Panc1 (cell line): ENCODE results near the gene MAP4K2. TPM values are rescaled to one million over a fixed set of nuclear protein-coding genes. Genes with fewer than 3 reads are reported as not detected.

ENCODE experiments used
- ATAC-seq: fragments of 200-7000 bp; cut with Tn5 transposase; 2 replicates; pipeline ENCODE4 v1.9.1; 2020; ENCODE audit warnings: mild to moderate bottlenecking, moderate library complexity
- BruUV-seq: library from RNA; stranded (reverse); fragments of 400-500 nt; replicated peaks from 2 replicates; lab custom pipeline; 2021; lab: Mats Ljungman, UMichigan
- CTCF ChIA-PET: fragments of 300-600 bp; sonication (Branson Sonifier 250); formaldehyde crosslinking; loops from one replicate; lab custom pipeline; 2022; ENCODE audit warnings: antibody characterized with exemption; lab: Charles Lee
- POLR2A ChIA-PET: fragments of 300-600 bp; sonication (Branson Sonifier 250); formaldehyde crosslinking; loops from one replicate; lab custom pipeline; 2022; ENCODE audit warnings: antibody characterized with exemption; lab: Charles Lee
- DNase-seq: peaks from one replicate; pipeline ENCODE4 v3.0.0-alpha.2; 2010; ENCODE audit warnings: low read depth, low spot score
- H3K27ac ChIP-seq: 2 replicates; pipeline ENCODE4 v1.5.1; 2011; ENCODE audit warnings: mild to moderate bottlenecking, low read length, inconsistent platforms
- H3K27me3 ChIP-seq: fragments of 200-500 bp; sonication (Bioruptor generic); 2 replicates; pipeline ENCODE4 v1.6.0; 2014; ENCODE audit warnings: low read length, inconsistent platforms; ENCODE audit not compliant: control insufficient read depth, insufficient read depth
- H3K36me3 ChIP-seq: fragments of 200-500 bp; sonication (Bioruptor generic); 2 replicates; pipeline ENCODE4 v1.5.1; 2014; ENCODE audit warnings: inconsistent platforms, mild to moderate bottlenecking, low read length, moderate library complexity; ENCODE audit not compliant: control insufficient read depth, insufficient read depth
- H3K4me1 ChIP-seq: 2 replicates; pipeline ENCODE4 v1.5.1; 2011; ENCODE audit warnings: inconsistent platforms, mild to moderate bottlenecking, low read length, moderate library complexity; ENCODE audit not compliant: control insufficient read depth, insufficient read depth
- H3K4me3 ChIP-seq, 2 experiments: 2 replicates each; pipeline ENCODE4 v1.5.1; 2011 to 2012; ENCODE audit warnings: low read depth in 2 of 2, low read length in 2 of 2, mild to moderate bottlenecking in 2 of 2, inconsistent platforms in 1 of 2, moderate library complexity in 1 of 2
- H3K9me3 ChIP-seq: fragments of 200-500 bp; sonication (Bioruptor generic); 2 replicates; pipeline ENCODE4 v1.5.1; 2014; ENCODE audit warnings: low read depth, mild to moderate bottlenecking, inconsistent platforms, low read length, moderate library complexity; ENCODE audit not compliant: control insufficient read depth, insufficient read depth
- POLR2AphosphoS5 ChIP-seq: IDR thresholded peaks from 2 replicates; pipeline ENCODE4 v1.6.1; 2012; ENCODE audit warnings: mild to moderate bottlenecking, low read depth, low read length, moderate library complexity
- REST ChIP-seq, 2 experiments: IDR thresholded peaks; 2 replicates each; pipeline ENCODE4 v1.6.1; 2011 to 2012; ENCODE audit warnings: low read depth in 2 of 2, control low read depth in 1 of 2, low read length in 1 of 2, mild to moderate bottlenecking in 1 of 2, moderate library complexity in 1 of 2; ENCODE audit not compliant: insufficient read depth in 1 of 2
- SIN3A ChIP-seq: IDR thresholded peaks from 2 replicates; pipeline ENCODE4 v1.6.1; 2012; ENCODE audit warnings: low read depth, mild to moderate bottlenecking, low read length, moderate library complexity, borderline replicate concordance; ENCODE audit not compliant: insufficient read depth
- TCF7L2 ChIP-seq: IDR thresholded peaks from 2 replicates; pipeline ENCODE4 v1.6.1; 2011; ENCODE audit warnings: mild to moderate bottlenecking, low read depth, low read length, inconsistent platforms
- in situ Hi-C: cut with HindIII; loops from 2 replicates; pipeline ENCODE4 v1.10.0; 2016; ENCODE audit warnings: low sequenced_read_pairs, low pct_unique_long_range_greater_than_20kb
- intact Hi-C: fragments of 100-400 bp; cut with micrococcal nuclease; formaldehyde crosslinking; loops from one replicate; pipeline ENCODE4 v1.10.0; 2022; ENCODE audit not compliant: unreplicated experiment
- total RNA-seq: library from RNA; stranded (reverse); gene quantifications from one replicate; pipeline ENCODE4 v1.2.1, GENCODE V29; 2021; ENCODE audit not compliant: unreplicated experiment
- TF ChIP-seq, protein P1 (sequence below): fragments of 450-650 bp; IDR thresholded peaks from 2 replicates; pipeline ENCODE4 v1.5.1; 2017; ENCODE audit warnings: mild to moderate bottlenecking

The MAP4K2 gene
- total RNA-seq, 1 experiment from 2014 or later = 46.4 TPM

GRCh38 chr11:64827451-64827839, 24.4 kb upstream of the MAP4K2 start:
- POLR2A ChIA-PET = interaction anchor here (0.8 kb wide), 1 partner anchor 35 kb away, joined by 3 read pairs; no protein-coding TSS in a partner anchor

DNA sequence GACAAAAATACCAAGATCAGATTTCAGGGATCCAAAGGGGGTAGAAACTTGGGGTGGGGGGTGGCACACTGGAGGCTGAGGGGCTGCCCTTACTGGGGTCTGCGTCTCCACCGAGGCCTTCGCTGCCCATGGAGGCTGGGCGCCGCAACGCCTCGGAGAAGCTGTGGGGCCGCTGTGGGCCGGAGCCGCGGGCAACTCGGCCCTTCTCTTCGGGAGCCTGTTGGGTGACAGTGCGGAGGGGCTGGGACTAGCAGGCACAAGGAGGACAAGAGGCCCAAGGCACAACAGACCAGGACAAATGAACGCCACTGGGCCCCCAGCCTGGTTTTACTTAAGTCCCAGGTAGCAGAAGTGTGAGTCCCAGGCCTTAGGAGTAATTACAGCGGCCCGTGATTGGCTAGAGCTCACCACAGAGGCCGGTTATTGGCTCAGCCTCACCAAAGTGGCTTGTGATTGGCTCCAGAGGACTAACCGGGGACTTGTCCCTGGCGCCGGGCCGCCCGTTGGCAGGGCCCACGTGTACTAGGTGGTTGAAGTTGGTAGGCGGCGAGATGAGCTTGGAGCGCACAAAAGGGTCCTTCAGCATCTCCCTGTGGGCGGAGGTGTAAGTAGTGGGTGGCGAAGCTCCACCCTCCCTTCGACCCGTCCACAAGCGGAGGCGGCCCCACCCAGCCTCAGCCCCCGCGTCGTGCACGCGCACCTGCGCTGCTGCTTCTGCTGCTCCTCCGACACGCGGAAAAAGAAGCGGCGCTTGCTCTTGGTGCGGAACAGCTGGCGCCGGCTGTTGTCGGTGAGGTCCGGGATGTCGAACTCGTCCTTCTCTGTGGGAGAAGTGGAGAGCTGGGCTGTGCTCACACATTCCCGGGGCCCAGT, 23.8 kb upstream of the MAP4K2 start:
- in situ Hi-C loops = no loop called here
- no peak overlapping the region for H3K4me3 ChIP-seq
- no peaks in the 10 kb centered on the region for H3K9me3 ChIP-seq
- no peaks in the 10 kb centered on the region for H3K27me3 ChIP-seq
- no peak for DNase-seq
- H3K27ac ChIP-seq = no peak overlapping the region
- H3K4me1 ChIP-seq = no peaks in the 10 kb centered on the region
- intact Hi-C loops = no loop called here
- POLR2A ChIA-PET = interaction anchor here (0.6 to 0.8 kb wide), 2 partner anchors 35 to 823 kb away, joined by 3 to 4 read pairs; no protein-coding TSS in a partner anchor
- no peaks in the 10 kb centered on the region for H3K36me3 ChIP-seq
- peak; percentile 39; the same call in 1 of the 2 replicates for ATAC-seq
- CTCF ChIA-PET = interaction anchor here (0.6 kb wide), 1 partner anchor 230 kb away, joined by 5 read pairs; no protein-coding TSS in a partner anchor
- TF ChIP-seq POLR2AphosphoS5 = no peak
- TF ChIP-seq, protein P1, sequence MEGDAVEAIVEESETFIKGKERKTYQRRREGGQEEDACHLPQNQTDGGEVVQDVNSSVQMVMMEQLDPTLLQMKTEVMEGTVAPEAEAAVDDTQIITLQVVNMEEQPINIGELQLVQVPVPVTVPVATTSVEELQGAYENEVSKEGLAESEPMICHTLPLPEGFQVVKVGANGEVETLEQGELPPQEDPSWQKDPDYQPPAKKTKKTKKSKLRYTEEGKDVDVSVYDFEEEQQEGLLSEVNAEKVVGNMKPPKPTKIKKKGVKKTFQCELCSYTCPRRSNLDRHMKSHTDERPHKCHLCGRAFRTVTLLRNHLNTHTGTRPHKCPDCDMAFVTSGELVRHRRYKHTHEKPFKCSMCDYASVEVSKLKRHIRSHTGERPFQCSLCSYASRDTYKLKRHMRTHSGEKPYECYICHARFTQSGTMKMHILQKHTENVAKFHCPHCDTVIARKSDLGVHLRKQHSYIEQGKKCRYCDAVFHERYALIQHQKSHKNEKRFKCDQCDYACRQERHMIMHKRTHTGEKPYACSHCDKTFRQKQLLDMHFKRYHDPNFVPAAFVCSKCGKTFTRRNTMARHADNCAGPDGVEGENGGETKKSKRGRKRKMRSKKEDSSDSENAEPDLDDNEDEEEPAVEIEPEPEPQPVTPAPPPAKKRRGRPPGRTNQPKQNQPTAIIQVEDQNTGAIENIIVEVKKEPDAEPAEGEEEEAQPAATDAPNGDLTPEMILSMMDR = no peak
- no peak for TF ChIP-seq REST (IDR thresholded peaks at IDR 0.05; ENCODE audit: insufficient read depth in 1 of 2, low read depth in 2 of 2, low read length in 1 of 2)
- TF ChIP-seq SIN3A = no peak
- BruUV-seq = no TSS peak

More at GRCh38 chr11:64827451-64827839, 24.4 kb upstream of the MAP4K2 start:
- BruUV-seq = no TSS peak
- in situ Hi-C loops = no loop called here
- TF ChIP-seq SIN3A (no peak), POLR2AphosphoS5 (no peak), TCF7L2 (no peak), REST (IDR thresholded peaks at IDR 0.05; ENCODE audit: insufficient read depth in 1 of 2, low read depth in 2 of 2, low read length in 1 of 2) (no peak)
- TF ChIP-seq, protein P1 = no peak
- CTCF ChIA-PET = no interaction called here
- Histone ChIP-seq H3K36me3 (no peaks in the 10 kb centered on the region), H3K27me3 (no peaks in the 10 kb centered on the region), H3K4me1 (no peaks in the 10 kb centered on the region), H3K4me3 (no peak overlapping the region), H3K9me3 (no peaks in the 10 kb centered on the region), H3K27ac (no peak overlapping the region)
- no peak for ATAC-seq
- intact Hi-C loops = no loop called here
- DNase-seq = no peak
